ENCODE results near the gene CACNG5. TPM values are rescaled to one million over a fixed set of nuclear protein-coding genes. Genes with fewer than 3 reads are reported as not detected.

CACNG5 gene
- total and polyA plus RNA-seq, 8 donors = 0.15 to 0.77 (median 0.29) TPM; not detected in 2

DNA sequence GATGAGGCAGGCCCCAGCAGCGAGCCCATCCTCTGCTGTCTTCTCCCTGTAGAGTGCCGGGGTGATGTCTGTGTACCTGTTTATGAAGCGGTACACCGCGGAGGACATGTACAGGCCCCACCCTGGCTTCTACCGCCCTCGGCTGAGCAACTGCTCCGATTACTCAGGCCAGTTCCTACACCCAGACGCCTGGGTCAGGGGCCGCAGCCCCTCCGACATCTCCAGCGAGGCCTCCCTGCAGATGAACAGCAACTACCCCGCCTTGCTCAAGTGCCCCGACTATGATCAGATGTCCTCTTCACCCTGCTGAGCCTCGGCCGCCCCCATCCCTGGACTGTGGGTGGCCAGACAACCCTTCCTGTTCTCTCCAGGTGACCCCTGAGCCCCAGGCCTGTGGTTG is 50.0 kb downstream of the CACNG5 start:
- intact Hi-C loops (cut with DNase I) = no loop called here
- no peak overlapping the region for H3K27ac ChIP-seq
- H3K27me3 ChIP-seq = no peaks in the 10 kb centered on the region
- FAIRE-seq (no peak), DNase-seq (no peak), ATAC-seq (no peak)
- H3K36me3 ChIP-seq = no peaks in the 10 kb centered on the region
- 95 to 97% methylated on average over 16 of the region's 16 CpGs for WGBS, 2 donors
- TF ChIP-seq, protein P1, sequence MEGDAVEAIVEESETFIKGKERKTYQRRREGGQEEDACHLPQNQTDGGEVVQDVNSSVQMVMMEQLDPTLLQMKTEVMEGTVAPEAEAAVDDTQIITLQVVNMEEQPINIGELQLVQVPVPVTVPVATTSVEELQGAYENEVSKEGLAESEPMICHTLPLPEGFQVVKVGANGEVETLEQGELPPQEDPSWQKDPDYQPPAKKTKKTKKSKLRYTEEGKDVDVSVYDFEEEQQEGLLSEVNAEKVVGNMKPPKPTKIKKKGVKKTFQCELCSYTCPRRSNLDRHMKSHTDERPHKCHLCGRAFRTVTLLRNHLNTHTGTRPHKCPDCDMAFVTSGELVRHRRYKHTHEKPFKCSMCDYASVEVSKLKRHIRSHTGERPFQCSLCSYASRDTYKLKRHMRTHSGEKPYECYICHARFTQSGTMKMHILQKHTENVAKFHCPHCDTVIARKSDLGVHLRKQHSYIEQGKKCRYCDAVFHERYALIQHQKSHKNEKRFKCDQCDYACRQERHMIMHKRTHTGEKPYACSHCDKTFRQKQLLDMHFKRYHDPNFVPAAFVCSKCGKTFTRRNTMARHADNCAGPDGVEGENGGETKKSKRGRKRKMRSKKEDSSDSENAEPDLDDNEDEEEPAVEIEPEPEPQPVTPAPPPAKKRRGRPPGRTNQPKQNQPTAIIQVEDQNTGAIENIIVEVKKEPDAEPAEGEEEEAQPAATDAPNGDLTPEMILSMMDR (IDR thresholded peaks at IDR 0.05) = no peak
- H3K9me3 ChIP-seq = no peaks in the 10 kb centered on the region
- H3K4me1 ChIP-seq = no peaks in the 10 kb centered on the region
- H3K4me3 ChIP-seq = no peak overlapping the region

DNA sequence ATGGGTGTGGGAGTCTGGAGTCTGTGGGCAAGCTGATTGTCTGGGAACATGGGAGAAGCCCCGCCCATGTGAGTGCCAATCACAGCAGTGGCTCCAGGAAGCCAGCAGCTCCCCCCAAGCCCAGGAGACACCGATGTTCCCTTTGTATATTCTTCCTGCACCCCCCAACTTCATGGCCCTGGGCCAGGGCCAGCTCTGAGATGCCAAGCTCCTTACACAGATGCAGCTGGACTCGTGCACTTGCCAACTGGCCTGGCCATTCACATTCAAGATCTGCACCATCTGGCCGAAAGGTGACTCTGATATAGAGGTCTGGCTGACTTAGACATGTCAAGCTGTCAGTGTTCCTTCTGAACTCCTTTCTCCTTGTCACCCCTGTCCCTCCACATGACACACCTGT is 50.5 kb downstream of the CACNG5 start:
- Histone ChIP-seq H3K27ac (no peak overlapping the region), H3K27me3 (no peaks in the 10 kb centered on the region), H3K36me3 (no peaks in the 10 kb centered on the region), H3K4me3 (no peak overlapping the region), H3K9me3 (no peaks in the 10 kb centered on the region), H3K4me1 (no peaks in the 10 kb centered on the region)
- TF ChIP-seq, protein P1 (IDR thresholded peaks at IDR 0.05) = no peak
- FAIRE-seq (no peak), DNase-seq (peak in 1 of 6 donors; percentile 36), ATAC-seq (peak in 1 of 4 donors; percentile 41)
- 44 to 45% methylated on average over 4 of the region's 4 CpGs for WGBS, 2 donors
- intact Hi-C loops (cut with DNase I) = no loop called here

DNA sequence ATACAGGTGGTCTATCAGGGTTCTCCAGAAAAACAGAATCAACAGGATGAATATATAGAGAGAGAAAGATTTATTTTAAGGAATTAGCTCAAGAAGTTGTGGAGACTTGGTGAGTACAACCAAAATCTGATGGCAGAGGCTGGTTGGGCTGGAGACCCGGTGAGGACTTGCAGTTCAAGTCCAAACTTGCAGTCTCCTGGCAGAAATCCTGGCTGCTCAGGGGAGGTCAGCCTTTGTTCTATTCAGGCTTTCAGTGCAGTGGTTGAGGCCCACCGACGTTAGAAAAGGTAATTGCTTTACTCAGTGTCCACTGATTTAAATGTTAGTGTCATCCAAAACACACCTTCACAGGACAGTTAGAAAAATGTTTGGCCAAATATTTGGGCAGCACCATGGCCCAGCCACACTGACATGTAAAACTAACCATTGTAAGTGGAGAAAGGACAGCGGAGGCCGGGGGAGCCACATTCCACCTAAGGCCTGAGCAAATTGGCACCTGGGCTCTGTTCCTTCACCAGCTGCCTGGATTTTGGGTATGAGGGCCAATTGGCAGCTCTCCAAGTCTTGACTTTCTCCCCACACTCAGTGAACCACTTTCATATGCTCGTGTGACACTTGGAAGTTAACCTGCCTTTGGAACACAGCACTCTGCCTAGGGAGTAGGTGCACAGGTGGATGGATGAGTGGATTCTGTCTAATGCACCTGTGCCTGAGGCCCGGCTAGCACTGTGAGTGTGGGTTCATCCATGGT is 54.7 kb downstream of the CACNG5 start:
- intact Hi-C loops (cut with DNase I) = loop anchor here in 1 of 3 donors (10.0 kb wide), 1 partner anchor 155 kb away; no protein-coding TSS in a partner anchor
- DNase-seq = no peak
- Histone ChIP-seq H3K4me3 (no peak overlapping the region), H3K27ac (no peak overlapping the region), H3K4me1 (no peaks in the 10 kb centered on the region), H3K9me3 (no peaks in the 10 kb centered on the region), H3K27me3 (no peaks in the 10 kb centered on the region), H3K36me3 (no peaks in the 10 kb centered on the region)
- 75 to 84% methylated on average over 7 of the region's 7 CpGs for WGBS, 2 donors
- no peak for FAIRE-seq
- ATAC-seq = no peak
- TF ChIP-seq, protein P1 (IDR thresholded peaks at IDR 0.05) = no peak

- Histone ChIP-seq H3K27ac (no peak overlapping the region), H3K4me1 (no peaks in the 10 kb centered on the region), H3K36me3 (no peaks in the 10 kb centered on the region), H3K4me3 (no peak overlapping the region), H3K9me3 (no peaks in the 10 kb centered on the region), H3K27me3 (no peaks in the 10 kb centered on the region)
- ATAC-seq = no peak
- FAIRE-seq = no peak
- 65% methylated on average over 5 of the region's 5 CpGs for WGBS, 2 donors
- TF ChIP-seq, protein P1 (IDR thresholded peaks at IDR 0.05) = no peak
- intact Hi-C loops (cut with DNase I) = loop anchor here in 1 of 3 donors (10.0 kb wide), 1 partner anchor 157 kb away; no protein-coding TSS in a partner anchor
- no peak for DNase-seq
Observed at GRCh38 chr17:66892246-66892645, 57.3 kb downstream of the CACNG5 start.

GRCh38 chr17:66893382-66893781 is 58.5 kb downstream of the CACNG5 start:
- WGBS, 2 donors = 77 to 85% methylated on average over 6 of the region's 6 CpGs
- intact Hi-C loops (cut with DNase I) = loop anchor here in 1 of 3 donors (10.0 kb wide), 1 partner anchor 159 kb away; no protein-coding TSS in a partner anchor
- H3K36me3 ChIP-seq = no peaks in the 10 kb centered on the region
- no peak for DNase-seq
- no peak overlapping the region for H3K27ac ChIP-seq
- no peak for FAIRE-seq
- TF ChIP-seq, protein P1 (IDR thresholded peaks at IDR 0.05) = no peak
- no peaks in the 10 kb centered on the region for H3K4me1 ChIP-seq
- H3K27me3 ChIP-seq = no peaks in the 10 kb centered on the region
- no peaks in the 10 kb centered on the region for H3K9me3 ChIP-seq
- ATAC-seq = no peak
- H3K4me3 ChIP-seq = no peak overlapping the region

Measured in pancreas (tissue), 10 donors.